UCSD-AML1 (cell line): ENCODE results near the gene PSMD2.

Experiments
- DNase-seq: peaks from one replicate; lab custom pipeline; 2025; ENCODE audit not compliant: unreplicated experiment; lab: John Stamatoyannopoulos, UW

Gene PSMD2

GRCh38 chr3:184315871-184316661, 17.0 kb downstream of the PSMD2 start:
- DNase-seq, result no peak

GRCh38 chr3:184316792-184317191, 17.8 kb downstream of the PSMD2 start:
- DNase-seq, result no peak

GRCh38 chr3:184317201-184317600, 18.2 kb downstream of the PSMD2 start:
- DNase-seq, result no peak

- DNase-seq, result no peak
These were observed 21.0 kb downstream of the PSMD2 start for GRCh38 chr3:184320104-184320445.

- no peak for DNase-seq
These were observed 22.6 kb downstream of the PSMD2 start for GRCh38 chr3:184321666-184322065.

GRCh38 chr3:184322731-184323487, 23.9 kb downstream of the PSMD2 start:
- no peak for DNase-seq

- DNase-seq, result no peak
These were observed 24.7 kb downstream of the PSMD2 start for GRCh38 chr3:184323696-184324095.

GRCh38 chr3:184325269-184325668, 26.2 kb downstream of the PSMD2 start:
- no peak for DNase-seq

- DNase-seq, result no peak
These were observed 26.8 kb downstream of the PSMD2 start for GRCh38 chr3:184325715-184326369.

- no peak for DNase-seq
These were observed 28.1 kb downstream of the PSMD2 start for GRCh38 chr3:184327171-184327570.

GRCh38 chr3:184328516-184328915, 29.5 kb downstream of the PSMD2 start:
- DNase-seq, result no peak

- no peak for DNase-seq
These were observed 33.5 kb downstream of the PSMD2 start for GRCh38 chr3:184332370-184333090.

GRCh38 chr3:184333190-184333589, 34.1 kb downstream of the PSMD2 start:
- DNase-seq, result no peak

GRCh38 chr3:184333700-184334099, 34.7 kb downstream of the PSMD2 start:
- DNase-seq, result no peak

- DNase-seq, result no peak
These were observed 35.6 kb downstream of the PSMD2 start for GRCh38 chr3:184334470-184335158.

- DNase-seq, result no peak
These were observed 36.2 kb downstream of the PSMD2 start for GRCh38 chr3:184335291-184335660.

- DNase-seq, result no peak
These were observed 36.9 kb downstream of the PSMD2 start for GRCh38 chr3:184335661-184336546.

- DNase-seq, result no peak
These were observed 37.7 kb downstream of the PSMD2 start for GRCh38 chr3:184336547-184337398.

GRCh38 chr3:184337399-184337714, 38.3 kb downstream of the PSMD2 start, which contains the start of gene FAM131A:
FAM131A (plus strand) TSS chr3:184337600; CDS start chr3:184337631, 31 bp downstream.
- DNase-seq, result no peak
